Fibroblast of mammary gland (primary cell): ENCODE measurements around the gene GCSAML.
A peak's percentile ranks its signal among the peaks of the same experiment; 100 is the strongest.

Experiments used
- DNase-seq: peaks from one replicate; pipeline ENCODE4 v3.0.0-alpha.2; 2010; ENCODE audit warnings: low read depth
- H3K4me3 ChIP-seq: 2 replicates; pipeline ENCODE4 v1.5.1; 2011; ENCODE audit warnings: low read depth, mild to moderate bottlenecking, low read length, moderate library complexity; ENCODE audit not compliant: control insufficient read depth
- CTCF ChIP-seq: conservative IDR thresholded peaks from 2 replicates; pipeline ENCODE4 v1.5.1; 2011; ENCODE audit warnings: low read depth, low read length, inconsistent platforms; ENCODE audit not compliant: control insufficient read depth, insufficient read depth

The GCSAML gene

GRCh38 chr1:247540581-247540980, 8.4 kb upstream of the GCSAML start:
- no peak overlapping the region for H3K4me3 ChIP-seq
- no peak for DNase-seq
- no peak for TF ChIP-seq CTCF

- no peak for TF ChIP-seq CTCF
- no peak overlapping the region for H3K4me3 ChIP-seq
- DNase-seq: no peak
Observed at GRCh38 chr1:247542811-247543210, 6.1 kb upstream of the GCSAML start.

- DNase-seq: no peak
- no peak overlapping the region for H3K4me3 ChIP-seq
- TF ChIP-seq CTCF: no peak
Observed at GRCh38 chr1:247548092-247548491, 842 bp upstream of the GCSAML start.

GRCh38 chr1:247551721-247552120, 2.8 kb downstream of the GCSAML start:
- TF ChIP-seq CTCF: no peak
- DNase-seq: peak; percentile 8
- H3K4me3 ChIP-seq: no peak overlapping the region

- TF ChIP-seq CTCF: no peak
Observed at GRCh38 chr1:247552231-247552630, 3.3 kb downstream of the GCSAML start.

GRCh38 chr1:247557926-247558674, 9.2 kb downstream of the GCSAML start:
- no peak for TF ChIP-seq CTCF
- no peak overlapping the region for H3K4me3 ChIP-seq
- no peak for DNase-seq

More at GRCh38 chr1:247552231-247552630, 3.3 kb downstream of the GCSAML start:
- no peak overlapping the region for H3K4me3 ChIP-seq
- no peak for DNase-seq
